PC-3 (cell line): ENCODE data around the gene ARHGAP24. TPM values are rescaled to one million over a fixed set of nuclear protein-coding genes. Genes with fewer than 3 reads are reported as not detected.

Experiments used
- ATAC-seq: fragments of 200-7000 bp; cut with Tn5 transposase; 2 replicates; pipeline ENCODE4 v1.9.1; 2020; ENCODE audit warnings: mild to moderate bottlenecking, moderate library complexity
- BruUV-seq: library from RNA; stranded (reverse); fragments of 400-500 nt; replicated peaks from 2 replicates; lab custom pipeline; 2021; lab: Mats Ljungman, UMichigan
- CTCF ChIA-PET: fragments of 300-600 bp; sonication (Branson Sonifier 250); formaldehyde crosslinking; loops from one replicate; lab custom pipeline; 2022; ENCODE audit warnings: antibody characterized with exemption; lab: Charles Lee
- POLR2A ChIA-PET: fragments of 300-600 bp; sonication (Branson Sonifier 250); formaldehyde crosslinking; loops from one replicate; lab custom pipeline; 2022; ENCODE audit warnings: antibody characterized with exemption; ENCODE audit not compliant: unreplicated experiment; lab: Charles Lee
- DNase-seq: peaks from one replicate; pipeline ENCODE4 v3.0.0-alpha.2; 2015
- H2AFZ ChIP-seq: fragments of 300-600 bp; sonication (generic); 2 replicates; pipeline ENCODE4 v1.6.0; 2016; ENCODE audit warnings: antibody characterized with exemption, low read length
- H3F3A ChIP-seq: fragments of 300-600 bp; sonication (generic); one replicate; pipeline ENCODE4 v1.6.0; 2017; ENCODE audit warnings: antibody characterized with exemption, low read length, control low read depth, mild to moderate bottlenecking; ENCODE audit not compliant: unreplicated experiment
- H3K27ac ChIP-seq: fragments of 300-600 bp; sonication (generic); 2 replicates; pipeline ENCODE4 v1.5.1; 2016; ENCODE audit warnings: mild to moderate bottlenecking, low read length
- H3K27me3 ChIP-seq: fragments of 300-600 bp; sonication (generic); 2 replicates; pipeline ENCODE4 v1.6.1; 2016; ENCODE audit warnings: low read length, mixed read lengths
- H3K36me3 ChIP-seq: fragments of 300-600 bp; sonication (generic); 2 replicates; pipeline ENCODE4 v1.6.1; 2016; ENCODE audit warnings: low read depth, mixed run types, low read length, mixed read lengths
- H3K4me1 ChIP-seq: fragments of 300-600 bp; sonication (generic); 2 replicates; pipeline ENCODE4 v1.5.1; 2016; ENCODE audit warnings: low read length; ENCODE audit not compliant: insufficient read depth
- H3K4me2 ChIP-seq: fragments of 300-600 bp; sonication (generic); 2 replicates; pipeline ENCODE4 v1.6.0; 2016; ENCODE audit warnings: low read length
- H3K4me3 ChIP-seq: fragments of 300-600 bp; sonication (generic); 2 replicates; pipeline ENCODE4 v1.5.1; 2016; ENCODE audit warnings: mild to moderate bottlenecking, low read length, mixed read lengths
- H3K79me2 ChIP-seq: fragments of 300-600 bp; sonication (generic); 2 replicates; pipeline ENCODE4 v1.6.1; 2017; ENCODE audit warnings: low read length, mixed read lengths
- H3K9ac ChIP-seq: fragments of 300-600 bp; sonication (generic); 2 replicates; pipeline ENCODE4 v1.6.0; 2016; ENCODE audit warnings: mild to moderate bottlenecking, low read length
- H3K9me2 ChIP-seq: fragments of 300-600 bp; sonication (generic); replicated peaks from 2 replicates; pipeline ENCODE4 v1.6.1; 2016; ENCODE audit warnings: mixed run types, low read length, mixed read lengths
- H3K9me3 ChIP-seq: fragments of 300-600 bp; sonication (generic); 2 replicates; pipeline ENCODE4 v1.6.1; 2016; ENCODE audit warnings: low read length, mixed read lengths
- H4K20me1 ChIP-seq: fragments of 300-600 bp; sonication (generic); 2 replicates; pipeline ENCODE4 v1.6.1; 2016; ENCODE audit warnings: low read length, mixed read lengths
- EZH2 ChIP-seq: fragments of 300-600 bp; sonication (generic); IDR thresholded peaks from one replicate; pipeline ENCODE4 v1.6.1; 2017; ENCODE audit warnings: antibody characterized with exemption, mild to moderate bottlenecking, low read length; ENCODE audit not compliant: unreplicated experiment
- EZH2phosphoT487 ChIP-seq: fragments of 300-600 bp; sonication (generic); IDR thresholded peaks from 2 replicates; pipeline ENCODE4 v1.6.1; 2018; ENCODE audit warnings: mild to moderate bottlenecking, antibody characterized with exemption, low read length, borderline replicate concordance
- intact Hi-C: fragments of 100-400 bp; cut with micrococcal nuclease; formaldehyde crosslinking; loops from 2 replicates; pipeline ENCODE4 v1.9.0; 2023
- total RNA-seq: library from RNA; depleted of rRNA; stranded (reverse); fragments of >200 nt; gene quantifications from 2 replicates; pipeline ENCODE4 v1.2.3, GENCODE V29; 2014
- TF ChIP-seq, protein P1 (sequence below): fragments of 300-600 bp; sonication (generic); conservative IDR thresholded peaks from 2 replicates; pipeline ENCODE4 v1.5.1; 2017; ENCODE audit warnings: antibody characterized with exemption, low read depth, mild to moderate bottlenecking, low read length

Gene ARHGAP24
- total RNA-seq, 1 experiment from 2014 or later, result 7.4 TPM

DNA sequence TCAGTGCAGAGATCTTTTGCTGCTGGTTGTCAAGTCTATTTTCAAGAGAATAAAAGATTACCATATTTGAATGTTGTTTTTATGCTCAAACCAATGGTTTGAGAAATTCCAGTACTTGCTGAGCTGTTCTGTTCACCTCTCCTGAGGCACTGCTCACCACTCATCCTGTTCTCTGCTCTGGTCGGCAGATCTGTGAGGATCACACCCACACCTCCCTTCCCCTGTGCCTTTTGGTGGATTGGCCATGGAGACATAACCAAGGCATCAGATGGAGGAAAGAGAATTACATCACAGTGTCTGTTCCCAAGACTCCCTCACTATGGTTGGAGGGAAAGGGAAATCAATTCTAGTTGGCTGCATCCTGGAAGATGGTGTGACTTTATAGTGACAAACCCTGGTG, 391.6 kb downstream of the ARHGAP24 start:
- Histone ChIP-seq H3K27ac (no peak overlapping the region), H3K27me3 (no peaks in the 10 kb centered on the region), H3F3A (no peaks in the 10 kb centered on the region), H3K9ac (no peak overlapping the region), H3K79me2 (no peaks in the 10 kb centered on the region), H3K4me2 (no peak overlapping the region), H3K4me1 (peaks cover 9% of the 10 kb centered on the region), H4K20me1 (no peaks in the 10 kb centered on the region), H3K9me3 (no peaks in the 10 kb centered on the region), H3K36me3 (no peaks in the 10 kb centered on the region), H2AFZ (no peak overlapping the region), H3K4me3 (no peak overlapping the region), H3K9me2 (no peaks in the 10 kb centered on the region)
- CTCF ChIA-PET, result no interaction called here
- no TSS peak for BruUV-seq
- ATAC-seq (no peak), DNase-seq (no peak)
- POLR2A ChIA-PET, result no interaction called here
- intact Hi-C loops, result no loop called here
- TF ChIP-seq, protein P1, sequence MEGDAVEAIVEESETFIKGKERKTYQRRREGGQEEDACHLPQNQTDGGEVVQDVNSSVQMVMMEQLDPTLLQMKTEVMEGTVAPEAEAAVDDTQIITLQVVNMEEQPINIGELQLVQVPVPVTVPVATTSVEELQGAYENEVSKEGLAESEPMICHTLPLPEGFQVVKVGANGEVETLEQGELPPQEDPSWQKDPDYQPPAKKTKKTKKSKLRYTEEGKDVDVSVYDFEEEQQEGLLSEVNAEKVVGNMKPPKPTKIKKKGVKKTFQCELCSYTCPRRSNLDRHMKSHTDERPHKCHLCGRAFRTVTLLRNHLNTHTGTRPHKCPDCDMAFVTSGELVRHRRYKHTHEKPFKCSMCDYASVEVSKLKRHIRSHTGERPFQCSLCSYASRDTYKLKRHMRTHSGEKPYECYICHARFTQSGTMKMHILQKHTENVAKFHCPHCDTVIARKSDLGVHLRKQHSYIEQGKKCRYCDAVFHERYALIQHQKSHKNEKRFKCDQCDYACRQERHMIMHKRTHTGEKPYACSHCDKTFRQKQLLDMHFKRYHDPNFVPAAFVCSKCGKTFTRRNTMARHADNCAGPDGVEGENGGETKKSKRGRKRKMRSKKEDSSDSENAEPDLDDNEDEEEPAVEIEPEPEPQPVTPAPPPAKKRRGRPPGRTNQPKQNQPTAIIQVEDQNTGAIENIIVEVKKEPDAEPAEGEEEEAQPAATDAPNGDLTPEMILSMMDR, result no peak
- TF ChIP-seq EZH2phosphoT487, result no peak
- no peak for TF ChIP-seq EZH2

DNA sequence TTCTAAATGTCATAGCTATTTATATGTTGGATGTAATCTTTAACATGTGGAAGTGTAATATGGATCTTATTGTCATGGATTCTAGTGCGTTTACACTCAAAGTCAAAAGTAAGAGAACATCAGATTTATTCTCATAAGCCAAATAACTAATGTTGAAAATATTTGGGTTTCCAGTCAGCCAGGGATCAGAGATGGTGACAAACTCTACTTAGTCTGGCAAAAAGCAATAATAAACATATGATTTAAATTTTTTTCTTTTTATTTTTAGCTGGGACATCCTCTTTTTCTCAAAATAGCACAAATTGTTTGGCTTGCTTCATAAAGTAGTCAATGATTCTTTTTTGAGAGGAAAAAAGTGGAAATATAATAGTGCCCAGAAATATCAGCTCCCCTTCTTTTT, 392.3 kb downstream of the ARHGAP24 start:
- H3K4me2 ChIP-seq, result no peak overlapping the region
- no peaks in the 10 kb centered on the region for H4K20me1 ChIP-seq
- H3K9me3 ChIP-seq, result no peaks in the 10 kb centered on the region
- no TSS peak for BruUV-seq
- no peaks in the 10 kb centered on the region for H3K79me2 ChIP-seq
- intact Hi-C loops, result no loop called here
- H3K27ac ChIP-seq, result no peak overlapping the region
- peaks cover 9% of the 10 kb centered on the region for H3K4me1 ChIP-seq
- H3K9ac ChIP-seq, result no peak overlapping the region
- ChIA-PET CTCF (no interaction called here), POLR2A (no interaction called here)
- no peak overlapping the region for H2AFZ ChIP-seq
- DNase-seq, result no peak
- H3K27me3 ChIP-seq, result no peaks in the 10 kb centered on the region
- no peaks in the 10 kb centered on the region for H3K9me2 ChIP-seq
- H3K36me3 ChIP-seq, result no peaks in the 10 kb centered on the region
- no peak overlapping the region for H3K4me3 ChIP-seq
- H3F3A ChIP-seq, result no peaks in the 10 kb centered on the region
- ATAC-seq, result no peak
- TF ChIP-seq EZH2phosphoT487 (no peak), EZH2 (no peak)
- TF ChIP-seq, protein P1, result no peak

DNA sequence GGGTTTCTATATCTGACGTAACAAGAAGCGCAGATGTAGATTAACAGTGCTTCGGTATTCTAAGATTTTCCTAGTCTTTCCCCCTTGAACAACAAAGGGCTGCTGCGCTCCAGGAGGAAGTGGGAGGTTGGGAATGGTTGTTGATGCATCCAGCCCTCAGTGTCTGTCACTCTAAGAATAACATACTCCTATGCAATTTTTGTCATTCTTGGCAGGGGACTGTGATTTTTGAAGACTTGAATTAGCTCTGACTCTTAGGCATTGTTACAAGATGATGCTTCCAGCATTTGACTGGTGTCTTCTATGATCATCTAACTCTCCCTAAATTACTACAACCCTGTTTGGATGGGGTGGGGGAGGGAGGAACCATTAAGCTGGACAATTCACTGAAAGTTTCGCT, 394.2 kb downstream of the ARHGAP24 start:
- no peaks in the 10 kb centered on the region for H3K36me3 ChIP-seq
- no peaks in the 10 kb centered on the region for H4K20me1 ChIP-seq
- no peaks in the 10 kb centered on the region for H3K27me3 ChIP-seq
- H3K4me2 ChIP-seq, result no peak overlapping the region
- POLR2A ChIA-PET, result no interaction called here
- no peak overlapping the region for H3K27ac ChIP-seq
- CTCF ChIA-PET, result no interaction called here
- ATAC-seq (no peak), DNase-seq (no peak)
- peaks cover 9% of the 10 kb centered on the region for H3K4me1 ChIP-seq
- TF ChIP-seq EZH2phosphoT487 (no peak), EZH2 (no peak)
- TF ChIP-seq, protein P1, result no peak
- no peaks in the 10 kb centered on the region for H3F3A ChIP-seq
- intact Hi-C loops, result no loop called here
- BruUV-seq, result no TSS peak
- no peak overlapping the region for H2AFZ ChIP-seq
- no peaks in the 10 kb centered on the region for H3K9me2 ChIP-seq
- no peaks in the 10 kb centered on the region for H3K79me2 ChIP-seq
- H3K9me3 ChIP-seq, result no peaks in the 10 kb centered on the region
- H3K4me3 ChIP-seq, result no peak overlapping the region
- H3K9ac ChIP-seq, result no peak overlapping the region
